ENCODE data around the gene CCDC81. TPM values are rescaled to one million over a fixed set of nuclear protein-coding genes. Genes with fewer than 3 reads are reported as not detected.

The CCDC81 gene
- total and polyA plus RNA-seq, 2 of the 4 experiments (the other 2 are of a cell fraction) = 3.1 to 6.5 TPM

GRCh38 chr11:86440305-86440716, 65.6 kb downstream of the CCDC81 start:
- Histone ChIP-seq H2AK5ac (ENCODE audit: low read depth, low read length) (no peak overlapping the region; the same call in 1 of the 2 replicates), H2BK15ac (ENCODE audit: low read depth, low read length) (0 out of 3 replicates have a peak overlapping the region, but pooled peaks have one; percentile 23), H2AFZ (replicated peaks; ENCODE audit: low read length, poor library complexity) (no peak overlapping the region), H2AK9ac (replicated peaks; ENCODE audit: low read depth, low read length, poor library complexity) (no peak overlapping the region), H3K9me1 (ENCODE audit: insufficient read depth, low read length) (0 out of 2 replicates have a peak, but pooled peaks cover 4% of the 10 kb centered on the region), H2BK5ac (ENCODE audit: low read depth, low read length, poor library complexity, severe bottlenecking) (no peak overlapping the region), H4K20me1 (ENCODE audit: insufficient read depth, low read length) (no peaks in the 10 kb centered on the region), H2BK120ac (ENCODE audit: low read depth, low read length) (no peak overlapping the region), H3K27ac (ENCODE audit: insufficient read depth, low read length) (no peak overlapping the region), H4K5ac (ENCODE audit: low read depth, low read length) (no peak overlapping the region), H2BK20ac (ENCODE audit: low read depth, low read length) (no peak overlapping the region), H3K4me3 (ENCODE audit: insufficient read depth, low read depth, low read length) (no peak overlapping the region), H3K23ac (ENCODE audit: low read depth, low read length) (no peak overlapping the region; the same call in 1 of the 2 replicates), H3K18ac (ENCODE audit: low read depth, low read length) (no peak overlapping the region), H3K27me3 (ENCODE audit: control insufficient read depth, insufficient read depth, low read length) (no peaks in the 10 kb centered on the region), H3K9me3 (ENCODE audit: control insufficient read depth, insufficient read depth, low read length) (no peaks in the 10 kb centered on the region), H3K4me1 (ENCODE audit: control insufficient read depth, insufficient read depth, low read length) (peaks cover 10% of the 10 kb centered on the region; the same call in 1 of the 2 replicates), H3K56ac (ENCODE audit: extremely low read depth, insufficient read depth, low read length) (no peak overlapping the region), H3K9ac (ENCODE audit: low read depth, low read length) (no peak overlapping the region), H3K79me1 (ENCODE audit: low read depth in 1 of 2, low read length in 2 of 2) (no peaks in the 10 kb centered on the region), H3K36me3 (ENCODE audit: control insufficient read depth, insufficient read depth, low read length) (no peaks in the 10 kb centered on the region), H3K14ac (replicated peaks; ENCODE audit: low read depth, low read length) (no peak overlapping the region), H4K8ac (ENCODE audit: low read depth in 2 of 2, low read length in 2 of 2) (no peak overlapping the region), H3K4ac (ENCODE audit: low read depth, low read length) (no peak overlapping the region), H4K91ac (ENCODE audit: insufficient read depth, low read depth, low read length) (no peak overlapping the region), H3K4me2 (ENCODE audit: low read depth, low read length) (no peak overlapping the region)
- no CpG with 5 or more reads among the region's 3 CpGs for WGBS, 2 experiments (ENCODE audit: extremely low coverage in 2 of 2, insufficient read length in 1 of 2)
- ChIA-PET POLR2A (ENCODE audit: unreplicated experiment) (no interaction called here), CTCF (no interaction called here)
- TF ChIP-seq MXI1 (IDR thresholded peaks at IDR 0.05; ENCODE audit: borderline replicate concordance, low read depth, low read length) (no peak), CEBPB (IDR thresholded peaks at IDR 0.05; ENCODE audit: low read depth, low read length) (peak; percentile 71), POLR2A (IDR thresholded peaks at IDR 0.05; ENCODE audit: low read depth, low read length) (no peak), RAD21 (IDR thresholded peaks at IDR 0.05; ENCODE audit: low read length) (no peak)
- BruUV-seq (replicated peaks) = no TSS peak
- dilution Hi-C loops (cut with HindIII; ENCODE audit: low sequenced_read_pairs, unreplicated experiment) = no loop called here
- intact Hi-C loops (cut with micrococcal nuclease) = no loop called here
- in situ Hi-C loops (cut with MboI; ENCODE audit: low sequenced_read_pairs) = loop anchor here (25.0 kb wide), 1 partner anchor 847 kb away; no protein-coding TSS in a partner anchor
- DNase-seq (peak; percentile 55), ATAC-seq (ENCODE audit: low read depth) (peak; percentile 75)
